Lung (tissue), 12 donors: ENCODE data around the gene RIN1. TPM values are rescaled to one million over a fixed set of nuclear protein-coding genes. Genes with fewer than 3 reads are reported as not detected.
A peak's percentile ranks its signal among the peaks of the same experiment; 100 is the strongest.
"Not testable (repeated sequence)": the region's sequence is repeated elsewhere in the genome, so short reads cannot be mapped to it uniquely, and the experiment has no call there.

Source experiments
- ATAC-seq: fragments of 200-7000 bp; cut with Tn5 transposase; one replicate; pipeline ENCODE4 v1.9.1; 2020; ENCODE audit warnings: moderate number of reproducible peaks; ENCODE audit not compliant: insufficient read depth, low FRiP score
- DNase-seq, 3 donors: peaks; one replicate each; pipeline ENCODE4 v3.0.0-alpha.2; 2013 to 2017
- H3K27ac ChIP-seq, 2 donors: one replicate each; pipeline ENCODE4 v1.5.1; 2013; ENCODE audit warnings: mild to moderate bottlenecking in 2 of 2, moderate library complexity in 2 of 2, control low read depth in 1 of 2, inconsistent platforms in 1 of 2, low read depth in 1 of 2, low read length in 1 of 2
- H3K27me3 ChIP-seq, 3 donors: one replicate each; pipeline ENCODE4 v1.5.1; 2013; ENCODE audit warnings: low read length in 2 of 3; ENCODE audit not compliant: control insufficient read depth in 3 of 3, insufficient read depth in 3 of 3
- H3K36me3 ChIP-seq, 4 donors: one replicate each; pipeline ENCODE4 v1.5.1; 2013; ENCODE audit warnings: low read length in 4 of 4, mild to moderate bottlenecking in 1 of 4, moderate library complexity in 1 of 4; ENCODE audit not compliant: control insufficient read depth in 4 of 4, insufficient read depth in 4 of 4
- H3K4me1 ChIP-seq, 5 donors: one replicate each; pipeline ENCODE4 v1.5.1; 2013; ENCODE audit warnings: low read length in 5 of 5, mild to moderate bottlenecking in 2 of 5, moderate library complexity in 1 of 5; ENCODE audit not compliant: control insufficient read depth in 5 of 5, insufficient read depth in 5 of 5
- H3K4me3 ChIP-seq: one replicate; pipeline ENCODE4 v1.5.1; 2013; ENCODE audit warnings: mild to moderate bottlenecking, control low read depth, moderate library complexity
- H3K9ac ChIP-seq, 2 donors: one replicate each; pipeline ENCODE4 v1.5.1; 2013; ENCODE audit warnings: low read length in 2 of 2, control low read depth in 1 of 2; ENCODE audit not compliant: insufficient read depth in 1 of 2
- H3K9me3 ChIP-seq, 4 donors: one replicate each; pipeline ENCODE4 v1.5.1; 2013; ENCODE audit warnings: low read length in 3 of 4, mild to moderate bottlenecking in 1 of 4, moderate library complexity in 1 of 4; ENCODE audit not compliant: control insufficient read depth in 4 of 4, insufficient read depth in 3 of 4
- CTCF ChIP-seq: IDR thresholded peaks from 2 replicates; pipeline ENCODE4 v1.5.1; 2012; ENCODE audit warnings: mild to moderate bottlenecking; ENCODE audit errors: control extremely low read depth, extremely low read depth
- WGBS, 2 donors: extraction: QIAGEN DNeasy Blood & Tissue Kit; methylation state at CpG; one replicate each; pipeline ENCODE4 v1.1.7; 2013; 5-methylcytosine and 5-hydroxymethylcytosine counted together
- polyA plus RNA-seq, 2 donors: library from polyadenylated mRNA; stranded (reverse); fragments of 200-250 nt; gene quantifications; one replicate each; pipeline ENCODE4 v1.2.1, GENCODE V29; 2013
- total RNA-seq, 2 donors: library from RNA; depleted of rRNA in 1 of 2; stranded (reverse); fragments of >200 nt in 1 of 2; gene quantifications; one replicate each; pipeline ENCODE4 v1.2.1, GENCODE V29; 2014 to 2021
- donor health status: control.
- donor health status: control.
- donor health status: Bipolar disorder and iron deficiency.
- donor health status: healthy.
- donor health status: DM: yes; HTN: yes; CAD: no.

Gene RIN1
- total and polyA plus RNA-seq, 4 donors = 1.9 to 15.1 (median 9.6) TPM

- H3K4me1 ChIP-seq = no peaks in the 10 kb centered on the region
- no peak overlapping the region for H3K9ac ChIP-seq
- no peaks in the 10 kb centered on the region for H3K36me3 ChIP-seq
- H3K4me3 ChIP-seq = no peak overlapping the region
- no peak for DNase-seq
- ATAC-seq = no peak
- 95% methylated on average over 15 of the region's 15 CpGs for WGBS, 2 donors
- H3K27ac ChIP-seq = no peak overlapping the region
- TF ChIP-seq CTCF = no peak
- no peaks in the 10 kb centered on the region for H3K27me3 ChIP-seq
- no peaks in the 10 kb centered on the region for H3K9me3 ChIP-seq
These were observed 24.3 kb upstream of the RIN1 start for GRCh38 chr11:66360406-66361073.

GRCh38 chr11:66359662-66360087 lies 23.4 kb upstream of the RIN1 start:
- Histone ChIP-seq H3K9me3 (no peaks in the 10 kb centered on the region), H3K27me3 (no peaks in the 10 kb centered on the region)
- no peak for ATAC-seq

GRCh38 chr11:66350560-66351235 lies 14.5 kb upstream of the RIN1 start:
- H3K36me3 ChIP-seq, H3K27me3 ChIP-seq, ATAC-seq, H3K9ac ChIP-seq, DNase-seq, H3K27ac ChIP-seq, H3K4me3 ChIP-seq, H3K9me3 ChIP-seq: not testable (repeated sequence)
- peaks cover 7 to 20% (median 14%) of the 10 kb centered on the region in 5 donors for H3K4me1 ChIP-seq
- 78 to 84% methylated on average over 8 of the region's 8 CpGs for WGBS, 2 donors

More at GRCh38 chr11:66359662-66360087, 23.4 kb upstream of the RIN1 start:
- no peaks in the 10 kb centered on the region for H3K36me3 ChIP-seq
- no peak for DNase-seq
- no peak for TF ChIP-seq CTCF
- no peak overlapping the region for H3K27ac ChIP-seq
- WGBS, 2 donors = 74 to 77% methylated on average over 3 of the region's 3 CpGs
- no peak overlapping the region for H3K4me3 ChIP-seq
- no peak overlapping the region for H3K9ac ChIP-seq
- no peaks in the 10 kb centered on the region for H3K4me1 ChIP-seq

GRCh38 chr11:66349084-66349386 lies 12.8 kb upstream of the RIN1 start:
- Histone ChIP-seq H3K4me1 (peaks cover 8 to 32% (median 18%) of the 10 kb centered on the region in 5 donors), H3K4me3 (no peak overlapping the region), H3K36me3 (peaks cover 0 to under 1% (median 0%) of the 10 kb centered on the region in 4 donors), H3K27me3 (no peaks in the 10 kb centered on the region), H3K9me3 (peaks cover 0 to 2% (median 0%) of the 10 kb centered on the region in 4 donors), H3K27ac (peak overlapping the region in 1 of 2 donors; percentile 37), H3K9ac (peak overlapping the region in 1 of 2 donors; percentile 13)
- TF ChIP-seq CTCF = no peak
- ATAC-seq = no peak
- DNase-seq = no peak
- 58 to 71% methylated on average over 2 of the region's 2 CpGs for WGBS, 2 donors
